ENCODE results near the gene PLSCR1.

DNA sequence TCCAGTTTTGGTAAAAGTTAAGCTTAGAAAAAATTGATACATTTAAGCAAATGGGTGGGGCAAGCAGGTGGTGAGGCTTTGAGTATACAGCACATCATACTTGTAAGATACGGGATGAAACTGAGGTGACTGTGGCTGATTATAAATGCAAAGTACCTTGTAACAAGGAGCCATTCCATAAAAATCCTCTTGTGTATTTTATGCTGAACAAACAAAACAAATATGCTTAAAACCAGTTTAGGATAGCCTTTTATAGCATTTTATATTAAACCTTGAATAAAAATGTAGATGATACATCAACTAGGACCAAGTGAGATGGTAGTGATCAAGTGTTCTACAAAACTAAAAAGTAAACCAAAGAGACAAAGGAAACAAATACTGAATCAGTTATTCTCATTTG lies 3.4 kb downstream of the PLSCR1 start:
- TF ChIP-seq, protein P1, sequence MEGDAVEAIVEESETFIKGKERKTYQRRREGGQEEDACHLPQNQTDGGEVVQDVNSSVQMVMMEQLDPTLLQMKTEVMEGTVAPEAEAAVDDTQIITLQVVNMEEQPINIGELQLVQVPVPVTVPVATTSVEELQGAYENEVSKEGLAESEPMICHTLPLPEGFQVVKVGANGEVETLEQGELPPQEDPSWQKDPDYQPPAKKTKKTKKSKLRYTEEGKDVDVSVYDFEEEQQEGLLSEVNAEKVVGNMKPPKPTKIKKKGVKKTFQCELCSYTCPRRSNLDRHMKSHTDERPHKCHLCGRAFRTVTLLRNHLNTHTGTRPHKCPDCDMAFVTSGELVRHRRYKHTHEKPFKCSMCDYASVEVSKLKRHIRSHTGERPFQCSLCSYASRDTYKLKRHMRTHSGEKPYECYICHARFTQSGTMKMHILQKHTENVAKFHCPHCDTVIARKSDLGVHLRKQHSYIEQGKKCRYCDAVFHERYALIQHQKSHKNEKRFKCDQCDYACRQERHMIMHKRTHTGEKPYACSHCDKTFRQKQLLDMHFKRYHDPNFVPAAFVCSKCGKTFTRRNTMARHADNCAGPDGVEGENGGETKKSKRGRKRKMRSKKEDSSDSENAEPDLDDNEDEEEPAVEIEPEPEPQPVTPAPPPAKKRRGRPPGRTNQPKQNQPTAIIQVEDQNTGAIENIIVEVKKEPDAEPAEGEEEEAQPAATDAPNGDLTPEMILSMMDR (IDR thresholded peaks at IDR 0.05) = no peak
- TF ChIP-seq POLR2A (IDR thresholded peaks at IDR 0.05) = no peak
- TF ChIP-seq EP300 (IDR thresholded peaks at IDR 0.05) = no peak
